ENCODE results near the gene MKX.

- no peak for TF ChIP-seq CTCF (IDR thresholded peaks at IDR 0.05 in 2 of 3, conservative IDR thresholded peaks at IDR 0.05 in 1 of 3; ENCODE audit: borderline replicate concordance in 1 of 3, insufficient read depth in 1 of 3, low read depth in 2 of 3, low read length in 2 of 3)
- TF ChIP-seq ZFX (IDR thresholded peaks at IDR 0.05): no peak
- 0 out of 2 replicates have a peak, but pooled peaks have one; percentile 35 for TF ChIP-seq POLR2AphosphoS5 (IDR thresholded peaks at IDR 0.05; ENCODE audit: low read depth, low read length)
- no peak for TF ChIP-seq EZH2phosphoT487 (IDR thresholded peaks at IDR 0.05; ENCODE audit: borderline replicate concordance)
- no peak for TF ChIP-seq REST (IDR thresholded peaks at IDR 0.05; ENCODE audit: low read depth)
- no peak for TF ChIP-seq SP1 (IDR thresholded peaks at IDR 0.05; ENCODE audit: low read depth)
- TF ChIP-seq YY1 (IDR thresholded peaks at IDR 0.05; ENCODE audit: extremely low read depth, insufficient replicate concordance, low read depth, low read length): no peak
- no peak for TF ChIP-seq POLR2A (IDR thresholded peaks at IDR 0.05; ENCODE audit: borderline replicate concordance, extremely low read depth, insufficient read depth, insufficient read length)
- TF ChIP-seq MAX (IDR thresholded peaks at IDR 0.05): no peak
- TF ChIP-seq RAD21 (IDR thresholded peaks at IDR 0.05; ENCODE audit: low read depth): no peak
- no peak for TF ChIP-seq JUND (IDR thresholded peaks at IDR 0.05)
- no peak for TF ChIP-seq CEBPB (IDR thresholded peaks at IDR 0.05; ENCODE audit: low read depth)
- no peak for TF ChIP-seq EZH2 (IDR thresholded peaks at IDR 0.05)
Measured at GRCh38 chr10:27743012-27743876, 2.4 kb downstream of the MKX start.
